K562 (cell line): ENCODE measurements around the gene ITGA7. TPM values are rescaled to one million over a fixed set of nuclear protein-coding genes. Genes with fewer than 3 reads are reported as not detected.

Experiments used
- CHD7 ChIP-seq: fragments of 200-600 bp; sonication (generic); IDR thresholded peaks from one replicate; pipeline ENCODE4 v1.6.1; 2012; ENCODE audit warnings: mild to moderate bottlenecking, low read depth, low read length, inconsistent platforms
- HMGXB4 ChIP-seq: sonication (generic); formaldehyde crosslinking; IDR thresholded peaks from 2 replicates; pipeline ENCODE4 v1.8.1; 2023; ENCODE audit warnings: mild to moderate bottlenecking, missing genetic modification reagents
- KAT2B ChIP-seq: IDR thresholded peaks from one replicate; pipeline ENCODE4 v1.6.1; 2012; ENCODE audit warnings: low read depth, mild to moderate bottlenecking, control low read depth, inconsistent platforms, low read length, moderate library complexity
- NONO ChIP-seq, 2 experiments: fragments of 200-400 bp in 1 of 2; fragments of 450-650 bp in 1 of 2; formaldehyde crosslinking in 1 of 2; IDR thresholded peaks; 2 replicates each; pipeline ENCODE4 v1.6.1; 2017; ENCODE audit warnings: low read depth in 2 of 2, mild to moderate bottlenecking in 2 of 2, moderate library complexity in 2 of 2, low read length in 1 of 2
- POLR2AphosphoS5 ChIP-seq: IDR thresholded peaks from 2 replicates; pipeline ENCODE4 v1.6.1; 2011; ENCODE audit warnings: mild to moderate bottlenecking, low read depth, low read length, moderate library complexity; ENCODE audit not compliant: control insufficient read depth, insufficient read depth
- POU5F1 ChIP-seq: fragments of 150-350 bp; IDR thresholded peaks from 2 replicates; pipeline ENCODE4 v1.6.1; 2014; ENCODE audit warnings: borderline replicate concordance, low read length, low read depth, mild to moderate bottlenecking; ENCODE audit not compliant: partially characterized antibody
- SAP30 ChIP-seq: fragments of 200-600 bp; sonication (generic); IDR thresholded peaks from 2 replicates; pipeline ENCODE4 v1.6.1; 2012; ENCODE audit warnings: borderline replicate concordance, low read depth, mild to moderate bottlenecking, moderate library complexity, low read length, control low read depth, inconsistent platforms; ENCODE audit not compliant: insufficient read depth, poor library complexity, severe bottlenecking
- polyA plus RNA-seq, 8 experiments: library from polyadenylated mRNA; depleted of rRNA in 4 of 8; stranded (reverse) in 5 of 8; unstranded in 3 of 8; fragments of >200 nt; fragmentation: Nextera tagmentation in 2 of 8; fragmentation: Illumina TruSeq in 1 of 8; extraction: Ambion mirVana in 2 of 8; extraction: Trizol in 1 of 8; gene quantifications; 2 replicates each; pipeline versions ENCODE4 v1.2.1 to v1.2.3, GENCODE V29; 2011 to 2014; ENCODE audit warnings: inconsistent platforms in 1 of 8, missing spikeins in 1 of 8
- total RNA-seq, 7 experiments: library from RNA; depleted of rRNA in 6 of 7; stranded (reverse); fragments of >200 nt in 6 of 7; fragmentation: Illumina TruSeq in 2 of 7; extraction: Trizol in 2 of 7; gene quantifications; 2 replicates each; pipeline versions ENCODE4 v1.2.1 to v1.2.3, GENCODE V29; 2011 to 2021; ENCODE audit warnings: low replicate concordance in 1 of 7
- TF ChIP-seq, protein P1 (sequence below): fragments of 250-450 bp; sonication (Bioruptor Pico); IDR thresholded peaks from 2 replicates; pipeline ENCODE4 v1.9.0; 2021; ENCODE audit warnings: mild to moderate bottlenecking

ITGA7 gene
- total and polyA plus RNA-seq, 9 of the 15 experiments (the other 6 are each of a cell fraction or from before 2014, with no cell fraction given): 0.11 to 2.3 (median 0.56) TPM; not detected in 1

DNA sequence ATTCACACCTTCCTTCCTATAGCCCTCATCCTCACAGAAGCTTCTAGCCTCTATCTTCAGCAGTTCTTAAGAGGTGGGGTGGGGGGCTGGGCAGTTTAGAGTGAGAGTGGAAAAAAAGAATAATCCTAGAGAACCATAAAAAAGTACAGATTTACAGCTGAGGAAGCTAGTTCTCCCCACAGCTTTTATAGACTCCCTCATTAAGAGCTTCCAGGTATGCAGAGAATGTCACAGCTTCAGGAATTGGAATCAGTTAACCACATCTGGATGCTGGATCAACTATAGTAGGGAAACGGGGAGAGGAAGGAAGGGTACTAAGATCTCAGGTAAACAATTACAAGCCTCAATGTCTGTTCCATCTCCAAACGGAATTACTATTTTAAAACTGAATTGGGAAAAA is 47.5 kb upstream of the ITGA7 start (continued):
- TF ChIP-seq CHD7: no peak
- TF ChIP-seq SAP30: no peak
- no peak for TF ChIP-seq KAT2B
- TF ChIP-seq HMGXB4 (CRISPR knock-in tag): no peak
- TF ChIP-seq NONO (IDR thresholded peaks at IDR 0.05; ENCODE audit: low read depth in 2 of 2, low read length in 1 of 2): no peak
- TF ChIP-seq, protein P1, sequence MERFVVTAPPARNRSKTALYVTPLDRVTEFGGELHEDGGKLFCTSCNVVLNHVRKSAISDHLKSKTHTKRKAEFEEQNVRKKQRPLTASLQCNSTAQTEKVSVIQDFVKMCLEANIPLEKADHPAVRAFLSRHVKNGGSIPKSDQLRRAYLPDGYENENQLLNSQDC (CRISPR knock-in tag): no peak
- no peak for TF ChIP-seq POU5F1
- no peak for TF ChIP-seq POLR2AphosphoS5
